NOMO-1 treated with DMSO at 0.1 percent for 48 hours (cell line): Measurements from ENCODE around the gene GPX3.

Source experiments
- DNase-seq: peaks from one replicate; lab custom pipeline; 2025; ENCODE audit not compliant: unreplicated experiment; lab: John Stamatoyannopoulos, UW

Gene GPX3

GRCh38 chr5:151055336-151055735, 34.9 kb downstream of the GPX3 start:
- DNase-seq: no peak

GRCh38 chr5:151056379-151057325, 36.3 kb downstream of the GPX3 start:
- no peak for DNase-seq

- no peak for DNase-seq
Observed at GRCh38 chr5:151058301-151058700, 37.9 kb downstream of the GPX3 start.

DNA sequence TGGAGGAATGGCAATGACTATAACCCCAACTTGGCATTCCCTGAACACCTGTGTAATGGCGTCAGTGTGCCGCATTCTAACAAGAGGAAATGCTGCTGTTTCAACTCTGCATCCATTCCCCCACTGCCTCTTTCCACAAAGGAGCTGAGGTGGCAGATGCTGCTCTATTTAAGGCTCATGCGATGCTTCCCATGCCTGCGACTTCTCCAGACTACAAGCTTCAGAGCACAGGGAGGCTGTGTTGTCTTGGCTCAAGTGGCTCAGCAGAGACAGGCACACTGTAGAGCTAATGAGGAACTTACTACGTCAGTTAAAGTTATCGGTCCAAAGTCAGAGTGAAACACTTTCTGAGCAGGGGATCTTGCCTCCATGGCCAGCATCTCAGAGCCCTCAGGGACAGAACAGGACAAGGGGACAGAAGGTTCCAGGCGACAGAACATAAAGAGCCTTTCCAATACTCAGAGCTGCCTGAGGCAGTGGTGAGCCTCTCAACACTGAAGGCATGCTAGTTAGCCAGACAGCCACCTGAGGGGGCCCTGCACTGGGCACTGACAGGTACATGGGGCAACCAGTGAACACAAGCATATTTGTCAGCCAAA, 38.6 kb downstream of the GPX3 start:
- DNase-seq: peak; percentile 39

DNA sequence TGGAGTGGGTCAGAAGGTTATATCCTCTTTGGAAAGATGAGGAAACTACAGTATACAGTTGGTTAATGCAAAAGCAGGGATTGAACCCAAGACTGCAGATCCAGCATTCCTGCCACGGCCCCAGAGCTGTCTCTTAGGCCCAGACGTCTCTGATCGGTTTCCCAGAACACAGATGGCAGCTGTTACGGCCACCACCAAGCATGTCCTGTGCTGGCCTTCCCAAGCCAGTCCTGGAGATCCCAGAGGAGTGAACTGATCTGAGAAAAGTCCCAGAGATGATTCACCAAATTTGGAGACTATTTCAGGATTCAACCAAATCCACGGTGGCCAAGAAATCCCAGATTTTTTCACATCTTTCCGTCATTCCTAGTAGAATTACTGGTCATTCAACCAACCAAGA, 40.4 kb downstream of the GPX3 start:
- no peak for DNase-seq

GRCh38 chr5:151062405-151063141, 42.2 kb downstream of the GPX3 start:
- DNase-seq: no peak

DNA sequence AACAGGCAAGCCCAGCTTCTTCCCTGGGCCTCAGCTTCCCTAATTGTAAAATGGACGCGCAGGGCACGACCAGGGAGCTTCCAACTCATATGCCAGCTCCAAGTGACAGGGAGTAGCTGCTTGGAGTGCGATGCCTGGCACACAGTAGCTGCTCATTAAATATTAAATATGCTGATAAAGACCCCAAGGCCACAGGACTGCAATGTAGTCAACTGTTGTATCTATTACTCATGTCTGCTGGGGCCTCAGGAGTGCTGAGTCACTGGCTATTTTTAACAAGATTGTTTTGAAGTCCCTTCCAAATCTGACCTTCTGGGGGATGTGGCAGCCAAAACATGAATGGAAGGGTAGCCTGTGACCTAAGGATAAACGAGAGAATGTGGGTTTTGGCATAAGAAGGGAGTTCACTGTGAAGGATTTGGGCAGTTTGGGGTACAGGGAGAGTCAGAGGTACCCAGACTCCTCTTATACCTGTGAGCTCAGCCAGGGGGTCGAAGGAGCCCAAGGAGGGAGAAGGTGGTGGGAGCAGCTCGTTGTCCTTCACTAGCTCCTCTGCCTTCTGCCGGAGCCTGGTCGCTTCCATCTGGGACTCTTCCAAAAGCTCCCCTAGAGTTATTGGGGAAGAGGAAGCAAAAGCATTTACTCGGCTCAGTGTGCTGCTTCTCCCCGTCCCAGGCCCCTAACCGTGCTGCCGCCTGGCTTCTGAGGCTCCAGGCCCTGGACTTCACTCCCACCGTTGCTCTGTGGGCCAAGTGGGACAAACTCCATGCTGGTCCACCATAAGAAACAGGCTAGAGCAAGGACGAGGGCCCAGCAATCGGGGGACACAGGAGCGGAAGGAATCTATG, 43.0 kb downstream of the GPX3 start:
- peak; percentile 61 for DNase-seq

DNA sequence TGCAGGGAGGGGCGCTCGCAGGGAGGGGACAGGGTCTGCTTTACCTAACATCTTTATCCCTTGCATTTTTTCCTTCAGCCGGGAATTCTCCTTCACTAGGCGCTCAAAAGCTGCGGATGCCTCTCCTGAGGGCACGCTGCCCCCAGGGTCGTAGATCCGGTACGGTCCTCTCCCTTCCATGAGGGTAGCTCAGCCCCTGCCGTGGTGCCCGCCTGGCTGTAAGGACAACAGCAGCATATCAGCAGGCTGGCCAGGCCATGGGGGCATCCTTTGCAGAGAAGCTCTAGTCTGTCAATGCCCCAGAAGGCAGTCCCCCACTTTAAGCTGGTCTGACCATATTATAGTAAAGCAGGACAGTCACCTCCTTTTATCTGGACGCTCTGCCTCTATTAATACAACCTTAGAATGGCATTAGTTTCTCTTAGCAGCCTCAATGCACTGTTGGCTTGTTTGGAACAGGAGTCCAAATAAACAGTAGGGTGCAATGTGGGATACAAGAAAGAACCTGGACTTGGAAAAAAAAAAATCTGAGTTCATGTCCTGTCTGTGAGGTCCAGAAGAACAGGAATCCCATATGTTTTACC, 44.6 kb downstream of the GPX3 start:
- DNase-seq: no peak

DNA sequence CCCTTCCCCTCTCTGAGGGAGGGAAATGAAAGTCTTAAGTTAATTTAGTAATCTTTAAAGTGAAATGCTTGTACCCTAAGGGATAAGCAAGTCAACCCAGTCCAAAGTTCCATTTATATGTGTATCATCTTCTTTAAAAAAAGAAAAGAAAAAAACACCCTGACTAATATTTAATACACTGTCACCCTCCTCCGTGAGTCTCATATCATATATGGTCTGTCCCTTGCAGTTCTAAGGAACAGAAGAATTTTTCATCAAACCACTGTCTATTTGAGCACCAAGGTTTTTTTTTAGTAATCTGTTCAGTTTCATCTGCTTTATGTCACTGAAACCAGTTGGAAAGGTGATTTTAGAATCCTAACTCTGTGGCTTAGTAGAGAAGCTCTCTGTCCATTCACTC, 45.2 kb downstream of the GPX3 start:
- no peak for DNase-seq

DNA sequence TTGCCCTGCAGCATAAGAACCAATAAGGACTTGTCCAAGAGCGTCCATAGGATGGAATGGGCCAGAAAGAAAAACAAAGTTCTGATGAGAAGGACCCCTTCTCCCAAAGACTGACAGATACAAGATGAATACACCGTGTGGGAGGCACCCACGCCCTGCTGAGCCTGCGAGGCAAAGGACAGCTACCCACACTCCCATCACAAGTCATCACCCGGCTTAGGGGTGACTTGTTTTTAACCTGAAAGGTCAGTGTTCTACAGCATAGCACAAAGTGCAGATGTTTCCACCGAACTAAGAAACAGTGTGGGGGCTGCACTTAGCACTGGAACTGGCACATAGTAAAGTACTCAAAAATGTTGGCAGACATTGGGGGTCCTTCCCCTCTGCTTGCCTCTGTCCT, 46.5 kb downstream of the GPX3 start:
- DNase-seq: no peak

DNA sequence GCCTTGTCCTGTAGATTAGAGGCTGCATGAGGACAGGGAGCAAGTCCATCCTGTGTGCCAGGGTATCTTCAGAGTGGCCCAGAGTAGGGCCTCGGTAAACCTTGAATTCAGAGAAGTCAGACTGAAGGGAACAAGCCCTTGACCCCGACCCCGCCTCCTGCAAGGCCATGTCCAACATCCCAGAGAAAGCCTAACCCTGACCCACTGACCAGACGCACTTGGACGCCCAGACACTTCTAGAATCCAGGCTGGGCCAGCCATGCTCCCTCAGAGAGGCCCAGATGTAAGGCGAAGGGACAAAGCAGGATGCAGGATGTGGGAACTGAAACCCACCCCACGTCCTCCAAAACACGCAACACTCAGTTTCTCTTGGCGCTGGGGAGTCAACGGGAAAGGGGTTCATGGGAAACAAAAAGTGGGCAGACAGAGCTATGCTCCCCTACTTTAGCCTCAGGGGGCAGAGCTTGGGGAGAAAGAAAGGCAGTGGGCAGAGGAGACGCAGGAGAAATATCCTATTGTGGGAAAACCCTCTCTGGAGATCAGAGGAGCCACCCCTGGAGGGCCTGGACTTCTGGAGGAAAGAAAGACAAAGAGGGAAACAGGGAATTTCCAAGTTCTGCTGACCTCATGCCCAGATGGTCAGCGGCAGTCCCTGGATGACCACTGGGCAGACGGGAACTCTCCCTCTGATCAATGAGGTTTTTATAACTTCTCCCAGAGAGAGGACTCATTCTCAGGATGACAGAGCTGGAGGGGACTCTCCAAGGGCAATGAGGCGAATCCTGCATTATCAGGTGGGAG, 47.4 kb downstream of the GPX3 start:
- DNase-seq: no peak

DNA sequence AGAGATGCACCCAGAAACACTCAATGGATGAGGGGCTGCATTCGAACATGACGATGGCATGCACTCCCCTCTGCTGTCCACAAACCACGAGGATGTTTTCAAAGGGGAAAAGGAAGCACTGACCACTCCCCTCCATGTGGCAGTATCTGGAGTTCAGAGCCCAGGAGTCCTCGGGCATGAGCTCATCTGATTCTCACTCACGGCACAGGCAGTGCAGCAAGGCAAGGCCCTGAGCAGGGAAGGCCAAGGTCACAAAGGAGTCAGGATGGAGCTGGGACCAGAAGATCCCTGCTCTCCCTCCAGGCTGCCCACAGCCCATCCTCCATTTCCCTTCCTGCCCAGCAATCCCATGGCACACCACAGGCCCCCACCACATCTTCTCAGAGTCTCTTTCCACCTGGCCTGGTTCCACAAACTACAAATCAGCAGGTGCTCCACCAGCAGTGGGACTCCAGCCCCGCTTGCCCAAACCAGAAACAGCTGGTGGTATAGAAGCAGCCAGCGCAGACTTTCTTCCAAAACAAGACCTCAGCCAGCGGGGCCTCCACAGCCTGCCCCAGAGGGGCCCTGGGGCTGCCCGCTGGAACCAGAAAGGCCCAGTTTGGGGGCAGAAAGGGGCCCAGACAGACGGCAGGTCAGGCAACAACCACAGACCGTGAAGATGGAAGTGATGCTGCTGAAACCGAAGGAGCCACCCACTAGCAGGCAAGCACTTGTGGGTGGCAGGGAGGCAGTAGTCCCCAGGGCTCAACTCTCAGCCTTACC, 48.2 kb downstream of the GPX3 start:
- no peak for DNase-seq

DNA sequence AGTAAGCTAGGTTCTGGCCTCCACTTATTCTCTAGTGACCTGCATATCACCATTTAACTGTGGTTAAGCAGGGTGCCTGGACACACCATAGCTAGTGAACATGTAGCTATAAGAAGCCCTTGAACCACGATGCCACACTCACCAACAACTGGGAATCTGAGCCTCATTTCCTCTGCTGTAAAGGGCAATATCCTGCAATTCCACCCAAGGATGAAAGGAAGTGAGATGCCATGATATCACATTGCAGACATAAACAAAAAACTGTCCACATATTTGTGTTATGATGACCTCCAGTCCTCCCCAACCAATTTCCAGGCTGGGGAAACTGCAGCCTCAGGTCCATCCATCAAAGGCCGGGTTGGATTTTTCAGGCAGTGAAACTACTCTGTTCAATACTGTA, 50.1 kb downstream of the GPX3 start:
- no peak for DNase-seq

- no peak for DNase-seq
Observed at GRCh38 chr5:151071021-151071420, 50.6 kb downstream of the GPX3 start.

- DNase-seq: no peak
Observed at GRCh38 chr5:151071848-151072629, 51.6 kb downstream of the GPX3 start.

DNA sequence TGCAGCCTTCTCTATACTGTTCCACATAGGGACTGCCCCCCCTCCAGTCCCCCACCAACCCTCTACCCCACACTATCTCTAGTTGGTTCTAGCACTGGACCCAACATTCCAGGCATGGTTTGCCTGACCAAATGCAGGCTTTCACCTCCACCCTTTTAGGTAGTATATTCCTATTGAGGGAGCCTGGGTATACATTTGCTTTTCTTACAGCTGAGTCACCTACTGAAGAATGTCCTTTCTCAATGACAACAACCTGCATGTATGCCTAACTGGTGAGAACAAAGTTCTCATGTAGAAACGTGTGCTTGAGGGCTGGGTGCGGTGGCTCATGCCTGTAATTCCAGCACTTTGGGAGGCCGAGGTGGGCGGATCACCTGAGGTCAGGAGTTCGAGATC, 52.2 kb downstream of the GPX3 start:
- DNase-seq: no peak

DNA sequence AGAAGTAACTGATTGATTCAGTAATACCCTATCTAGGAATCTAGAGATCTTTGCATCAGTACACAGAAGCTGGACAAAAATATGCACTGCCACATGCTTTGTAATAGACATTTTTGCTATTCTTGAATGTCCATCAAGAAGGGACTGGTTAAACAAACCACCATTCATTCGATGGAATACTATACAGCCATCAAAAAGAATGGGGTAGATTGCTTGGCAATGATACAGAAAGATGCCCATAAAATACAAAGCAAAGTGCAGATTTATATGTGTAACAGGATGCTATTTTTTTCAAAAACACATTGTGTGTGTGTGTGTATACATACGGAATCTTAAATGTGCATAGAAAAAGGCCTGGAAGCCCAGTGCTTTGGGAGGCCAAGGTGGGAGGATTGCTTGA, 52.9 kb downstream of the GPX3 start:
- DNase-seq: no peak

DNA sequence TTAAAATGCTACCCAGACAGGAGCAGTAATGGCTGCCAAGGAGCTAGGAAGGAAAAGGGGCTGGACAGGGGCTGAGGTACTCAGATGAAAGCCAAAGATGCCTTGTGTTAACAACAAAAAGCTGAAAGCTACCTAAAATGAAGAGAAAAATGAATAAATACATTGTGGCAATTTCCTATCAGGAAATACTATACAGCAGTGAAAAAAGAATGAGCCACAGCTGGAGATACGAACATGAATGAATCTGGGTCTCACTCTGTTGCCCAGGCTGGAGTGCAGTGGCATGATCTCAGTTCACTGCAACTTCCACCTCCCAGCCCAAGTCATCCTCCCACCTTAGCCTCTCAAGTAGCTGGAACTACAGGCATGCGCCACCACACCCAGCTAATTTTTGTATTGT, 54.2 kb downstream of the GPX3 start:
- DNase-seq: no peak
